Measurements from ENCODE around the gene NEURL1B.
"Not testable (repeated sequence)": the region's sequence is repeated elsewhere in the genome, so short reads cannot be mapped to it uniquely, and the experiment has no call there.

Gene NEURL1B

GRCh38 chr5:172636279-172637050 is 4.6 kb upstream of the NEURL1B start:
- DNase-seq: no peak

DNA sequence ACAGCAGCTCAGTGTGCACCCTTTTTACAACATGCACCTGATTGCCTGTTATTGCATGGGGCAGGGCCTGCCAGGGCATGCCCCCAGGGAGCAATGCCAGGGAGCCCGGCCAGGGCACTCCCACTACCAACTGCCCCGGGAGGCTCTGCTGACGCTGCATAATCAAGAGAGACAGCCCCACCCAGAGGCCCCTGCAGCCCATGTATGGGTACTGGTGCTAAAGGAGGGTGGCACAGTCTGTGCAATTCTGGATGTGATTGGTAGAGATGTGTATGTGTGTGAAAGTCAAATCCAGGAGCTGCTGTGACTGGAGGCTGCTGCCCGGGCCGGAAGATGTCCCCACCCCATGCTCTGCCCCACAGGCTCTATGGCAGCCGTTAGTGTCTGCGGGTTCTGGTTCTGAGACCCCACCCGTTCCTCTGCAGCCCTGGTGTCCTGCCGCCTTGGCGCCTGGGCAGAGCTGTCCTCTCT is 3.9 kb upstream of the NEURL1B start:
- no peak for DNase-seq

DNA sequence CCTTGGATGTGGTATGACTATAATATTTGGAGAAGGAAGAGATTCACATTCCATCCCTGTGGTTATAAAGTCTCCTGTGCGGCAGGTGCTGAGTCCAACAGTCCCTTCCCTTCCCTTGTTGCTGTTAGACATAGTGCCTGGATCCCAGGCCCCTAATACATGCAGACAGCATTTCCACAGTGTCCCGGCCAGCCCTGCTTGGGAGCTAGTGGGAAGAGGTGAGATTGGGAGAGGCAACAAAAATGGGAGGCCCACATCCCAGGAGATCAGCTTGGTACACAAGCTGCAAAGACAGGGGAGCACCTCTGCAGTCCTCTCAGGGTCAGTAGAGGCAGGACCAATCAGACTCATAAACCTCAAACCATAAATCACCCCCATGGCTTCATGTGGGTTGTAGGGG is 3.3 kb upstream of the NEURL1B start:
- DNase-seq: no peak

DNA sequence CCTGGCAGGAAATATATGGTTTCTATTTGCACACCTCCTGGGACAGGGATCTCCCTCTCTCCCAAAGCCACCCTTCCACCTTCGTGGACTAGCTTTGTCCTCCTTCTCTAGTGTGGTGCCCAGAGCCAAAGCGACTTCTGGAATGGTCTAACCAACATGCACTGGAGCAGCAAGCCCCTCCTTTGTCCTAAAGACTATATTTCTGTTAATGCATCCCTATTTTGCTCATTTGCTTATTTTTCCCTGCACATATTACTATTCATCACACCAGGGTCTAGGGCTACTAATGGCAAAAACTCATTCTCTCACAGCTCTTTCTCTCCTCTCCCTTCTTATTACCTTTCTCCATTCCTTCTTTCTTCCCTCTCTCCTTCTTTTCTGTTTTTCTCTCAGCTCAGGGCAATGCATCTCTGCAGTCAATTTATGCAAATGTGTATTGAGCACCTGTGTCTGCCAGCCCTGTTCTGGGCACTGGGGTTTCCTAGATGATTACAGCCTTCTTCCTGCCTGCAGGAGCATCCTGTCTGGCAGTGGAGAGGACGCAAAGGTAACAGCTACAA is 2.8 kb upstream of the NEURL1B start:
- no peak for DNase-seq

DNA sequence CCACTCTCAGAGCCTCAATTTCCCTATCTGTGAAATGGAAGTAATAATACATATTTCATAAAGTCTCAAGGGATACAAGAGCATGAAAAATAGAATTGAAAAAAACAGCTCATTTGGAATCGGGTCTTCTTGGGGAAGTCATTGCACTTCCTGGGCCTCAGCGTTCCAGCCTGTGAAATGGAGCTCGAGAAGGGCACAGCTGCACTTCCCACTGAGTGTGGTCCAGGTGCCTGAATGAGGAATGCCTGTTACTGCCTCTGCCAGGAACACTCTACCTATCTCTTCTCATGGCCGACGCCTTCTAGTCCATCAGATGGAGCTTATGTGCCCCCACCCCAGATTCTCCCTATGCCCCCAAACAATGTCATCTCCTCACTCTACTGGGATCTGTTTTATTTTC is 924 bp upstream of the NEURL1B start:
- DNase-seq: peak; percentile 12

DNA sequence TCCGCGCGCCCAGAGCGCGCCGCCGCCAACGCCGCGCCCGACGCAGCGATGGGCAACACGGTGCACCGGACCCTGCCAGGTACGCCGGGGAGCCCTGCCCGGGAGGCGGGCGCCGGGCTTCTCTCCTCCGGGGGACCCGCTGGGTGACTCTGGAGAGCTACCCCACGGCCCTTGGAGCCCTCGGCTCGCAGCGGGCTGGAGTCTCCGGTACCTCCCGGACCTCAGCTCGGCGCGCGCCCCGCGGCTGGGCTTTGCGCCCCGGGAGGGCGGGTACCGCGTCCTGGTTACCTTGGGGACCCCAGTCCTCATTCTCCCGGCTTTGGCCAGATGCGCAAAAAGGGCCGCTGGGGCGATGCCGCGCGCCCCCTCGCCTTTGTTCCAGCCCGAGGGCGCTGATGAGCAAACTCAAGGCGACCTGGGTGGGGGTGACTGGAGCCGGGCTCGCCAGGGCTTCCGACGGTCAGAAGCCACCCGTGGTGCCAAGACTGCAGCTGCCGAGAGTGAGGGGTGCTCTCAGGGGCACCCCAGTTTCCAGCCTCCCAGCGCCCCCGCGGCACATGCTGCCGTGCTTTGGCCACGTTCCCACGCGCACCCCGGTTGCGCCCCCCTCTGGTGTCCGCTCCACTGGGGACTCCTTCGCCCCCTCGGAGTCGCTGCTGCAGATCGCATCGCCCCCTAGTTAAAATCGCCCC is 442 bp downstream of the NEURL1B start:
- no peak for DNase-seq

DNA sequence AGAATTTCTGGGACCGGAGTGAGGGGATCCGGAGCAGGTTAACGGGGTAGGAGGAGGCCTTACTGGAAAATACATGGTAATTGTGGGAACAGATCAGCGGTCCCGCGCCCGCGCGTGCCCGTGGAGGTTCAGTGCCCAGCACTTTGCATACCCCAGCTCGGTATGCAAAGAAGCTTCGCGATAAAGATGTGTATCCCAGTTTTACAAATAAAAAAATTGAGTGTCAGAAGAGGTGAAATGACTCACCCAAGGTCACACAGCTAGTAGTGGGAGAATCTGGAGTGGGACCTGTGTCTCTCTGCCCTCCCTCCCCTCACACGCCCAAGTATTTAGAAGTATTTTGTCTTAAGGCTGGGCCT is 967 bp downstream of the NEURL1B start:
- no peak for DNase-seq

DNA sequence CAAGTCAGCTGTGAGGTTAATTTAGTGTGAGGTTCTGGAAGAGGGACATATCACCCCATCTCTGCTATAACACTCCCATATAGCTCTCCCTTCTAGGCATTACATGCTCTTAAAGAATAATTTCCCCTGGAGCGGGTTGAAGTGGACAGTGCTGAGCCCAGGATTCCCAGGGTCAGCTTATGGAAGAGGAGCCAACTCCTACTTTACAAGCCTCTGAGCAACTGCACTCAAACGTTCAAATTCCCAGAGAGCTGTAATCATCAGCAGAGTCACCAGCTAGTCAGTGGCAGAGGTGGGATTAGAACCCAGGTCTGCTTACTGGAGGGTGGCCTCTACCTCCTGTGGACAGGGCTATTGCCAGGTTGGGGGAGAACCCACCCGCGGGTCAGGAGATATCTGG is 1.4 kb downstream of the NEURL1B start:
- no peak for DNase-seq

DNA sequence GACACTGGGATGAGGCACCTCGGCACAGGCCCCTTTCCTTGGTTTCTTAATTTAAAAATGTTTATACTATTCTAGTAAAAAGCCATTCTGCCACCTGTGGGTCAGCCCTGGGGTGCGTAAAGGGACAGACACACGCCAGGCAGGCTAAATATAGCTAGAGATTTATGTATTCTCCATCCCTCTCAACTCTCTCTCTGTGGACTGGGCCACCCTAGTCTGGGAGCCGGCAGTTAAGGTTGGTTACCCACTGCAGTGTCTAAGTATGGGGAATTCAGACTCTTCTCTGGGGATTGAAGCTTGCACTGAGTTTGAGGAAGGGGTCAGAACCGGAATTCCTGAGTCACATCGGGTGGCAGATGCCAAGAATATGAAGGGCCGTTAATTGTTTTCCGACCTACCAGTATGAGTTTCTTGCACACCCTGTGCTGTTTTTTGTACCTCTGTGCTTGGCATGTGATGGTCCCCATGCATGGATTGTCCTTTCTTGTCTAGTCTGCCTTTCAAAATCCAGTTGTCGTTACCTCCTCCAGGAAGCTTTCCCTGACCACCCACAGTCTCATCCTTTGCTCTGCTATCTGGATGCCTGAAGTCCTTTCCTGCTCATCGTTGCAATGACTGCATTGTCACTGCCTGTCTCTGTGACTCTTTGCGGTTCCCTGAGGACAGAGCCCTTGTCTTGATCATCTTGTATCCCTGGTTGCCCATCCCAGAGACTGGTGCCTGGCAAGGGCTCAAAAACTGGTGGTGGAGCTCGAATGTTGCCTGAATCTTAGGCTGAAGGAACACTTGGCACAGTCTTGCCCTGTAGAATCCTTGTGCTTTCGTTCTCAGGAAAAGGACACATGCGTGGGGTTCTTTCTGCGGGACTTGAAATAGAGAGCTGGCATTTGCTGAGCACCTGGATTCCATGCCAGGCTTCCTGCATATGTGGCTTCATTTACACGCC is 2.1 kb downstream of the NEURL1B start:
- no peak for DNase-seq

GRCh38 chr5:172644266-172644665 is 3.2 kb downstream of the NEURL1B start:
- DNase-seq: no peak

GRCh38 chr5:172644711-172645110 is 3.6 kb downstream of the NEURL1B start:
- no peak for DNase-seq

DNA sequence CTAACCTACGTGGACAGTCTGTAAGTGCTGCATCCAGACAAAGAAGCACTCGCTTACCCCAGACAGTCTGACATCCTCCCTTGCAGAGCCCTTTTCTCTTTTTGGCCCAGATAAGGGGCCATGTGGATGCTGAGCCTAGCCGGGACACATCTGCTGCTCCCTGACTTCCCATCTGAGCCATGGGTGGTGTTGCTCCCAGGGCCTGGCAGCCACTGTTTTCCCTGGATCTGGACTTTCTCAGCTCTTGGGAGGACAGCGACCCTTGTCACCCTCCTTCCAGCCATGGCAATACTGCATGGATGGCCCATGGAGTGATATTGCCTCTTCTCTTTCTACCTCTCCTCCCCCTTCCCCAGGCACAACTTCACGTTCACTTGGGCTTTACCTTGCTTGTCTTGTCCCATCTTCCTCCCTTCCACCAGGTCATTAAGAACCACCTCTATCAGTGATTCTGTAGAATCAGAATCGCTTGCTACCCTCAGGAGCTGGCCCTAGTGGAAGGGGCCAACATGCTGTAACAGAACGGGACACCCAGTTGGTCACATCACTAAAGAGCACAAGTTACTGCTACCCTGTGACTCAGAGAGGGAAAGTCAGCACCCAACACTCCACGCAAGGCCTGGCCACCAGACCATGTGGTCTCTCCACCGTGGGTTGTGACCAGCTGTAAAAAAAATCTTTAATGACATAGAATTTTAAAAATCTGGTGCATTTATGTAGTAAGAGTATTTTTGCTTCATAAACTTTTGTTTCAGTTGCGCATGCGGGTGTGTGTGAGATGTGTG is 4.4 kb downstream of the NEURL1B start:
- no peak for DNase-seq

DNA sequence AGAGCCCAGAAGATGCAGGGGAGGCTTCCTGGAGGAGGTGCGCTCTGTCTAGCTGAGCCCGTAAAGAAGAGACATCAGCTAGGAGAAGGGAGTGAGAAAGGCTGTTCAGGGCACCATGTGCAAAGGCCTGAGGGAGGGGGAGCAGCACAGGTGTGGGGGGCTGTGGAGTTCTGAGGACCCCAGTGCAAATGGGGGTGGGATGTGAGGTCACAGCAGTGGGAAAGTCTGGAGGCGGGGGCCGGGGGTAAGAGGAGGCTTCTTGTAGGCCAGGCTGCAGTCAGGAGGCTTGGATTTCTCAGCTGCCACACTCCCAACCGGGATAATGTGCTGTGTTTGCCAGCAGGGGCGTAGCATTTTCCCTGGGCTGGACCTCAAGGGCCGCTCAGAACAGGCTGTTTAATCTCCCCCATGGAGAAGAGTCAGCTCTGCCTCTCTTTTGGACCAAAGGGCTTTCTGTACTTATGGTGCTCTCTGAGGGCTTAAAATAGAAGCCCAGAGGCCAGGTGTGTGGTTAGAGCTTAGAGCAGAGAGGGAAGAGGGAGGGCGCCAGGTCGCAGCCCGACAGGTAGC is 5.7 kb downstream of the NEURL1B start:
- peak; percentile 90 for DNase-seq

DNA sequence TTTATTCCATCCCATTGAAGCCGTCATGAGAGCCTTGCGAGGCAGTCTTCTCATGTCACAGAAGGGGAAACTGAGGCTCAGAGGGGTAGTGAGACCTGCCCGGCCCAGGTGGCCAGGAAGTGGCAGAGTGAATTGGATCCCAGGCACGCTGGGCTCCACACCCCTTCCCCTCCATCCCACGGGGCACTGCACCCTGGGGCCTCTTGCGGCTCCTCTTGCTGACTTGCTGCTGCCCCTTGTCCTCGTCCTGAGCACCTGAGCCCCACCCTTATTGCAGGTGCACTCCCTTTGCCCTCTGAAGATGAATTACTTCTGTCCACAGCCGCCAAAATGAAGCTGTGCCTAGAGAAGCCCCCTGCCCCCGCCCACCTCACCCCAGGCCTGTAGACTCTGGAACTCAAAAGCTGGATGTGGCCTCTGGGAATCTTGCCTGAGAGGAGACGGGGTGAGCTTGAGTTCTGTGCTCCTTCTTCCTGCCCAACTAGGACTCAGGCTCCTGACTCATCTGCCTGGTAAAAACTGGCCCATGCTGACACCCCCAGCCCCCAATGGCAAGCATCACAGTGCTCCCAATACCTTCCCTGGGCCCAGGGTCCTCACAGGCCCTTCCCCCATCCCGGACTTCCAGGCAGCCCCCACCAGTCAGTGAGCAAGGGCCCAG is 6.4 kb downstream of the NEURL1B start:
- DNase-seq: no peak

- no peak for DNase-seq
These were observed 6.9 kb downstream of the NEURL1B start for GRCh38 chr5:172648013-172648381.

DNA sequence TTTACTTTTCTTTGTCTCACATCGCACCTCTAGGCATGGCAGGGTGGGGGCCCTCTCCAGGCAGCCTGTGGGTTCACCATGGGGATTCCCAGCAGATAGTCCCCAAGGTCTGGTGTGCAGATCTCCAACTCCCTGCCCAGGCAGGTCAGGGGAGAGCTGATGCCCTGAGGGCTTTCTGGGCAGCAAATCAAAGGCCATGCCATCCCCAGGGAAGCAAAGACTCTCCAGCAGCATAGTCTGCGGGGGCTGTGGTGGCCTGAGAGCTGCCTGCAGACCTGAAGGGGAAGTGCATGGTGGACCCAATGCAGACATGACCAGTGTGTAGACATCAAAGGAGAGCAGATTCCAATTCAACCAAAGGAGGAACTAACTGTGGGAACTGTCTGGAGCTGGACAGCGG is 7.7 kb downstream of the NEURL1B start:
- peak; percentile 4 for DNase-seq

DNA sequence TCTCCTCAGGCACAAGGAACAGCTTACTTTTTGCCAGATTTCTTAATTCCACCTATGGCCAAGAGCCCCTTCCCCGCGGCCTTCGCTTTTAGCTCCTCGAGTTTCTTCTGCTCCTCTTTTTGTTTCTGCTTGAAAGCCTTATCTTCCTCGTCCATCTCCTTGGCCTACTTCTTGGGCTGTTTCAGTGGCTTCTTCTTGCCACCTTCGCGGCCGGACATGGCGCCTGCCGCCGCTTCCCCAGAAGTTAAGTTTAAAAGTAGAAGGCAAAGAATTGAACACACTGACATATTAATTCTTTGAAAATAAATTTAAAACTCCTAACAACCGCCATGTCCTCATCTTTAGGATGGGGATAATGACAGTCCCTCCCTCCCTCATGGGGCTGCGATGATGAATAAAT is 15.4 kb downstream of the NEURL1B start:
- DNase-seq: not testable (repeated sequence)

- not testable (repeated sequence) for DNase-seq
These were observed 16.6 kb downstream of the NEURL1B start for GRCh38 chr5:172657524-172658233.

GRCh38 chr5:172658391-172658790 is 17.3 kb downstream of the NEURL1B start:
- no peak for DNase-seq

DNA sequence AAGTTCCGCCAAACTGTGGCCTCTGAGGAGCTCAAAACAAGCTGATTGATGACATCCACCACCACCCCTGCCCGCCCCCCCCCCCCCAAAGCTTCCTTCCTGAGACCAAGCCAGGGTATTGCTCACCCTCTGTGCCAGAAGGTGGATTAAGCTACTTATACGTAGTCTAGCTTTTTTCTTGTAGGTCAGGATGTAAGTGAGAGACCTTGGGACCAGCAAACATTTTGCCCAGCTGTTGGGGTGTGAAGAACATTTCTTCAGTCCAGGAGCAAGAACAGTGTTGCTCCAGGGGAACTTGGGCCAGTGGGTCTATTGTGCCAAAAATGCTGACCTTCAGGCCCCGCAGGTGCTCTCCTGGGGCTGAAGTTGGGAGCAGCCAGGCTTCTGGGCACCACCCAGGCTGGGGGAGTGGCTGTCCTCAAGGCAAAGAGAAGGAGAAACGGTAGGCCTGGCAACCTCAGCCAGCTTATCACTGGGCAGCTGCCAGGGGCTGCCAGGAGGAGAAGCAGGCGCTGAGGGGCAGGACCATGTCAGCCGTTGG is 18.0 kb downstream of the NEURL1B start:
- DNase-seq: no peak

DNA sequence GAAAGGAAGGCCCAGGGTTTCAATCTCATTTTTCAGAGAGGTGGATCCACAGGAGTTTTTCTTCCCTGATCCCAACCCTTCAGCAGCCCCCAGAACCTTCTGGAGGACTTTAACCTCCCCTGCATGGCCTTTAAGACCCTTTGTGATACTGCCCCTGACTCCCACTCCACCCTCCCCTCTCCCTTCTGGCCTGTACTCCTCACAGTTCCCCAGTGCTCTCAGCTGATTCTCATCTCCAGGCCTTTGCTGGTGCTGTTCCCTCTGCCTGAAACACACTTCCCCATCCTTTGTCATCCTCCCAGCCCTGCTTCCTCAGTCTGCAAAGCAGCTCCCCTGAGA is 18.5 kb downstream of the NEURL1B start:
- no peak for DNase-seq
